ENCODE results near the gene WDR74. TPM values are rescaled to one million over a fixed set of nuclear protein-coding genes. Genes with fewer than 3 reads are reported as not detected.

Gene WDR74
- total RNA-seq, 1 experiment from 2014 or later: 115 TPM

- Mint-ChIP-seq H3K36me3 (ENCODE audit: insufficient read depth, unreplicated experiment) (peaks cover 21% of the 10 kb centered on the region), H3K4me1 (ENCODE audit: low read depth, unreplicated experiment) (no peaks in the 10 kb centered on the region), H3K27me3 (ENCODE audit: insufficient read depth, unreplicated experiment) (no peaks in the 10 kb centered on the region), H3K9me3 (ENCODE audit: unreplicated experiment) (no peaks in the 10 kb centered on the region), H3K4me3 (ENCODE audit: unreplicated experiment) (no peak overlapping the region), H3K27ac (ENCODE audit: unreplicated experiment) (no peak overlapping the region)
- no peaks in the 10 kb centered on the region for H3K36me3 ChIP-seq (ENCODE audit: control insufficient read depth, insufficient read depth, low read length)
- ChIA-PET CTCF (interaction anchor here (1.2 kb wide), 1 partner anchor 25 kb away, joined by 4 read pairs; the partner anchor contains the start of gene TMEM179B), POLR2A (interaction anchor here (0.6 to 1.6 kb wide), 4 partner anchors 16 to 44 kb away, joined by 3 to 20 read pairs (median 8); partner anchors contain the start of genes STX5 and TMEM179B)
- DNase-seq: no peak
- intact Hi-C loops (cut with micrococcal nuclease; ENCODE audit: unreplicated experiment): no loop called here
- no peaks in the 10 kb centered on the region for H3K27me3 ChIP-seq (replicated peaks; ENCODE audit: control insufficient read depth, insufficient read depth, low read length)
- TF ChIP-seq CTCF (IDR thresholded peaks at IDR 0.05; ENCODE audit: insufficient read depth in 1 of 2, low read depth in 1 of 2, low read length in 1 of 2, severe bottlenecking in 1 of 2, unreplicated experiment in 1 of 2): no peak
- H3K4me1 ChIP-seq: no peaks in the 10 kb centered on the region; the same call in 1 of the 2 replicates
- H3K4me3 ChIP-seq (ENCODE audit: low read depth, low read length): no peak overlapping the region
- no TSS peak for BruUV-seq (replicated peaks)
- no peaks in the 10 kb centered on the region for H3K9me3 ChIP-seq
Measured at GRCh38 chr11:62811659-62812058, 27.7 kb downstream of the WDR74 start.

- Histone ChIP-seq H3K4me3 (ENCODE audit: low read depth, low read length) (no peak overlapping the region), H3K27me3 (replicated peaks; ENCODE audit: control insufficient read depth, insufficient read depth, low read length) (no peaks in the 10 kb centered on the region), H3K36me3 (ENCODE audit: control insufficient read depth, insufficient read depth, low read length) (no peaks in the 10 kb centered on the region), H3K9me3 (no peaks in the 10 kb centered on the region), H3K4me1 (no peaks in the 10 kb centered on the region; the same call in 1 of the 2 replicates)
- intact Hi-C loops (cut with micrococcal nuclease; ENCODE audit: unreplicated experiment): no loop called here
- TF ChIP-seq CTCF (IDR thresholded peaks at IDR 0.05; ENCODE audit: insufficient read depth in 1 of 2, low read depth in 1 of 2, low read length in 1 of 2, severe bottlenecking in 1 of 2, unreplicated experiment in 1 of 2): no peak
- no peaks in the 10 kb centered on the region for H3K4me1 Mint-ChIP-seq (ENCODE audit: low read depth, unreplicated experiment)
- BruUV-seq (replicated peaks): no TSS peak
- H3K4me3 Mint-ChIP-seq (ENCODE audit: unreplicated experiment): no peak overlapping the region
- POLR2A ChIA-PET: interaction anchor here (0.5 kb wide), 1 partner anchor 43 kb away, joined by 11 read pairs; no protein-coding TSS in a partner anchor
- DNase-seq: no peak
- no peaks in the 10 kb centered on the region for H3K9me3 Mint-ChIP-seq (ENCODE audit: unreplicated experiment)
- no peaks in the 10 kb centered on the region for H3K27me3 Mint-ChIP-seq (ENCODE audit: insufficient read depth, unreplicated experiment)
- CTCF ChIA-PET: interaction anchor here (0.7 to 1.2 kb wide), 2 partner anchors 17 to 24 kb away, joined by 4 read pairs; partner anchors contain the start of gene TMEM179B
- H3K27ac Mint-ChIP-seq (ENCODE audit: unreplicated experiment): no peak overlapping the region
- H3K36me3 Mint-ChIP-seq (ENCODE audit: insufficient read depth, unreplicated experiment): peaks cover 19% of the 10 kb centered on the region
Measured at GRCh38 chr11:62810748-62811147, 28.6 kb downstream of the WDR74 start.

- Histone ChIP-seq H3K27me3 (replicated peaks; ENCODE audit: control insufficient read depth, insufficient read depth, low read length) (no peaks in the 10 kb centered on the region), H3K4me3 (ENCODE audit: low read depth, low read length) (peak overlapping the region; percentile 4; the same call in 1 of the 2 replicates), H3K4me1 (no peaks in the 10 kb centered on the region; the same call in 1 of the 2 replicates), H3K36me3 (ENCODE audit: control insufficient read depth, insufficient read depth, low read length) (no peaks in the 10 kb centered on the region), H3K9me3 (no peaks in the 10 kb centered on the region)
- TF ChIP-seq CTCF (IDR thresholded peaks at IDR 0.05; ENCODE audit: insufficient read depth in 1 of 2, low read depth in 1 of 2, low read length in 1 of 2, severe bottlenecking in 1 of 2, unreplicated experiment in 1 of 2): no peak
- intact Hi-C loops (cut with micrococcal nuclease; ENCODE audit: unreplicated experiment): no loop called here
- Mint-ChIP-seq H3K36me3 (ENCODE audit: insufficient read depth, unreplicated experiment) (peaks cover 47% of the 10 kb centered on the region), H3K27me3 (ENCODE audit: insufficient read depth, unreplicated experiment) (no peaks in the 10 kb centered on the region), H3K4me3 (ENCODE audit: unreplicated experiment) (peak overlapping the region; percentile 92), H3K27ac (ENCODE audit: unreplicated experiment) (peak overlapping the region; percentile 98), H3K9me3 (ENCODE audit: unreplicated experiment) (no peaks in the 10 kb centered on the region), H3K4me1 (ENCODE audit: low read depth, unreplicated experiment) (peaks cover 11% of the 10 kb centered on the region)
- BruUV-seq (replicated peaks): no TSS peak
- POLR2A ChIA-PET: interaction anchor here (0.6 to 1.7 kb wide), 8 partner anchors 12 to 215 kb away, joined by 3 to 15 read pairs (median 6); partner anchors contain the start of genes POLR2G, STX5, TMEM179B and TUT1
- no peak for DNase-seq
- CTCF ChIA-PET: interaction anchor here (2.2 kb wide), 1 partner anchor 20 kb away, joined by 15 read pairs; the partner anchor contains the start of gene TMEM179B
Measured at GRCh38 chr11:62806611-62807121, 32.7 kb downstream of the WDR74 start.
